LNCaP clone FGC (cell line): ENCODE data around the gene AEN.

Experiments
- DNase-seq: peaks from one replicate; pipeline ENCODE4 v3.0.0-alpha.2; 2011; ENCODE audit warnings: low read depth
- H3K4me3 ChIP-seq: 2 replicates; pipeline ENCODE4 v1.5.1; 2011; ENCODE audit warnings: mild to moderate bottlenecking, low read depth, low read length, control low read depth
- TF ChIP-seq, protein P1 (sequence below): IDR thresholded peaks from 2 replicates; pipeline ENCODE4 v1.5.1; 2012; ENCODE audit warnings: mild to moderate bottlenecking; ENCODE audit not compliant: control insufficient read depth, insufficient read depth; ENCODE audit errors: extremely low read depth

The AEN gene

GRCh38 chr15:88620995-88621772, at the start of gene AEN:
TSS of gene AEN (plus strand) at chr15:88621340. CDS start at chr15:88626210, 4,870 bp downstream.
- TF ChIP-seq, protein P1, sequence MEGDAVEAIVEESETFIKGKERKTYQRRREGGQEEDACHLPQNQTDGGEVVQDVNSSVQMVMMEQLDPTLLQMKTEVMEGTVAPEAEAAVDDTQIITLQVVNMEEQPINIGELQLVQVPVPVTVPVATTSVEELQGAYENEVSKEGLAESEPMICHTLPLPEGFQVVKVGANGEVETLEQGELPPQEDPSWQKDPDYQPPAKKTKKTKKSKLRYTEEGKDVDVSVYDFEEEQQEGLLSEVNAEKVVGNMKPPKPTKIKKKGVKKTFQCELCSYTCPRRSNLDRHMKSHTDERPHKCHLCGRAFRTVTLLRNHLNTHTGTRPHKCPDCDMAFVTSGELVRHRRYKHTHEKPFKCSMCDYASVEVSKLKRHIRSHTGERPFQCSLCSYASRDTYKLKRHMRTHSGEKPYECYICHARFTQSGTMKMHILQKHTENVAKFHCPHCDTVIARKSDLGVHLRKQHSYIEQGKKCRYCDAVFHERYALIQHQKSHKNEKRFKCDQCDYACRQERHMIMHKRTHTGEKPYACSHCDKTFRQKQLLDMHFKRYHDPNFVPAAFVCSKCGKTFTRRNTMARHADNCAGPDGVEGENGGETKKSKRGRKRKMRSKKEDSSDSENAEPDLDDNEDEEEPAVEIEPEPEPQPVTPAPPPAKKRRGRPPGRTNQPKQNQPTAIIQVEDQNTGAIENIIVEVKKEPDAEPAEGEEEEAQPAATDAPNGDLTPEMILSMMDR = no peak
- DNase-seq = peak; percentile 89
- peak within 1 kb of the TSS; percentile 61 for H3K4me3 ChIP-seq

DNA sequence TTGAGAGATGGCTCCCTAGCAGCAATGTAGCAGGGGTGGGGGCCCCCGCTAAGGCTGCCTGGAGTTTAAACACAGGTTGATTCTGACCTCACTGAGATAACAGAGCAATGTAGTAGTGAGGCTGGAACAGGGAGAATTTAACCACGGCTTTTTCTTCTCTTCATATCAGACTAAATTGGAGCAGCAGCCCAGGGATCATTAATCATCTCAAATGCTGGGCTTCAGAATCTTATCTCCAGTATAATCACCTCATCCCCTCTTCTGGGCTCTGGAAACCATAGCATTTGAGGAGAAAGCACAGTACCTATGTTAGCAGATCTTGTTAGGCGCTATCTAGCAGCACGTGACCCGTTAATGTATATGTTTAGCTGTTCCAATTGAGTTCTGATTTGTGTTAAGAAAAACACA, 49.3 kb upstream of the AEN start:
- TF ChIP-seq, protein P1 = no peak
- no peak overlapping the region for H3K4me3 ChIP-seq
- DNase-seq = no peak

DNA sequence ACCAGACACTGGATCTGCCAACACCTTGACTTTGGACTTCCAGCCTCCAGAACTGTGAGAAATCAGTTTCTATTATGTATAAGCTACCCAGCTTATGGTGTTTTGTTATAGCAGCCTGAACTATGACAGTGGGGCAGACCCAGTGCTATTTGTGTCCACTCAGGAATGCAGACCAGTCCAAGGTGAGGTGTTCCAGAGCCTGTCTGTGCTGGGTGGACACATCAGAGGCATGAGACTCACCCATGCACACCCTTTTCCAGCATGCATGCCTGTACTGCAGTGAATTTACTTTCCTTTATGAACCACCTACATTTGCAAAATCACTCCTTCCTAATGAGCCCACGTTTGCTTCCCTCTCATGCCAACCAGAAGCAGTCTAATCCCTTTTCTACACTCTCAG, 47.1 kb upstream of the AEN start:
- TF ChIP-seq, protein P1 = no peak
- DNase-seq = no peak
- no peak overlapping the region for H3K4me3 ChIP-seq

- TF ChIP-seq, protein P1 = no peak
- DNase-seq = no peak
- H3K4me3 ChIP-seq = no peak overlapping the region
Measured at GRCh38 chr15:88574655-88575054, 46.5 kb upstream of the AEN start.

DNA sequence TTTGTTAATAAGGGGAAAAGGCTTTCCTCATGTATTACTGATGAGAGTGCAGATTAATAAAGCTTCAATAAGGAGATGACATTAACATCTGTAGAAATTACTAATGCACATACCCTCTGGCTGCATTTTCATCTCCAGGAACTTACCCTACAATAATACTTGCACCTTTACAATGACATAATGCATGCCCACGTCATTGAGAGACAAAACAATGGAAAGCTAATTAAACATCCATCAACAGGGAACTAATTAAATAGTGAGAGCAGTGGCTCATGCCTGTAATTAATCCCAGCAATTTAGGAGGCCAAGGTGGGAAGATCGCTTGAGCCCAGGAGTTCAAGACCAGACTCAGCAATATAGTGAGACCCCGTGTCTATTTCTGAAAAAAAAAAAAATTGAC, 41.8 kb upstream of the AEN start:
- TF ChIP-seq, protein P1 = no peak
- DNase-seq = no peak

GRCh38 chr15:88580532-88580931, 40.6 kb upstream of the AEN start:
- no peak overlapping the region for H3K4me3 ChIP-seq
- TF ChIP-seq, protein P1 = no peak
- peak; percentile 2 for DNase-seq

More for the DNA sequence above, 41.8 kb upstream of the AEN start:
- H3K4me3 ChIP-seq = no peak overlapping the region

DNA sequence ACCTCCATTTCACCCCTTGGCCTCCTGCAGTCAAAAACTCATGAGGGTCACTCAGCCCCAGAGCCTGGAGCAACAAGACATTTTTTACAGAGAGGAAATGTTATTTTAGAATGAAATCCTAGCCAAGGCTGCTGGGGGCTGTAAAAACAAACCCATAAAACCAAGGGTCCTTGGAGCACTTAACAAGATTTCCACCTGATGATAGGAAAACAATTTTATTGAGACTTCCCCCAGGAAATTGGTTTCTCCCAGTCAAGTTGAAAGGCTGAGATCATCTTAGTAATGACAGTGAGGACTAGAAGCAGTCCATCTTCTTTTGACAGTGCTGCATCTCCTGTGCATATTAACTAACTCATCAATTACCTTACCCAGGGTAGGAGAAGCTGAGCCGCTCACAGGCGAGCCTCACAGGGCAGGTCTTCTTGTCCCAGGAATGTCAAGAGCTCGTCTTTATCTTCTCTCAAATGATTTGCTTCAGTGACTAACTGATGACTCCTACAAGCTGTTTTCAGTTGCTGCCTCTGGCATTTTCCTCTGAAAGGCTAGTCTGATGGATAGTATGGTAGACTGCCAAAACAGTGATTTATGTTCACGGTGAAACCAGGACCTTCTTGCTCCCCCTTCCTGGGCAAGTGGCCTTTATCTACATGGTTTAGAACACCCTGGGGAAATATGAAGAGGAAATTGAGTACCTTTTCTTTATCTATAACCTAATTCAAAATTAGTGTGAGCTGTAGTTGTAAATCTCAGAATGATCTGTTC, 34.6 kb upstream of the AEN start:
- DNase-seq = no peak
- TF ChIP-seq, protein P1 = no peak
- no peak overlapping the region for H3K4me3 ChIP-seq
